NB4 (cell line): ENCODE measurements around the gene DLG2.

ENCODE experiments used
- POLR2A ChIP-seq: IDR thresholded peaks from 2 replicates; pipeline ENCODE4 v1.6.1; 2011; ENCODE audit warnings: mild to moderate bottlenecking; ENCODE audit not compliant: insufficient read length; ENCODE audit errors: extremely low read depth
- TF ChIP-seq, protein P1 (sequence below): IDR thresholded peaks from one replicate; pipeline ENCODE4 v1.5.1; 2012; ENCODE audit warnings: low read depth, low read length

DNA sequence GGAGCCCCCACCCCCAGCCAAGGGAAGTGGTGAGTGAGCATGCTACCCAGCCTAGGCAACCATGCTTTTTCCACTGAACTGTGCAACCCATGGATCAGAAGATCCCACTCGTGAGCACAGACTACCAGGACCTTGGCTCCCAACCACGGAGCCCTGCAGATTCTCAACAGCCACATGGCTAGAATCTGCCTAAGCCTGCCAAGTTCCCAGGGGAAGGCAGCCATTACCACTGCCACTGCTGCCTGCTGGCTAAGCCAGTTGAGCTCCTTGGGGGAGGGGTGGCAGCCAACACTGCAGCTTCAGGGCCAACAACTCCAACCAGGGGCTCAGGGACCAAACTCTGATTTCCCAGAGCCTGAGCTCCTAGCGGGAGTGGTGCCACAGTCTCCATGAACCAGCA, 195.8 kb downstream of the DLG2 start:
- TF ChIP-seq, protein P1, sequence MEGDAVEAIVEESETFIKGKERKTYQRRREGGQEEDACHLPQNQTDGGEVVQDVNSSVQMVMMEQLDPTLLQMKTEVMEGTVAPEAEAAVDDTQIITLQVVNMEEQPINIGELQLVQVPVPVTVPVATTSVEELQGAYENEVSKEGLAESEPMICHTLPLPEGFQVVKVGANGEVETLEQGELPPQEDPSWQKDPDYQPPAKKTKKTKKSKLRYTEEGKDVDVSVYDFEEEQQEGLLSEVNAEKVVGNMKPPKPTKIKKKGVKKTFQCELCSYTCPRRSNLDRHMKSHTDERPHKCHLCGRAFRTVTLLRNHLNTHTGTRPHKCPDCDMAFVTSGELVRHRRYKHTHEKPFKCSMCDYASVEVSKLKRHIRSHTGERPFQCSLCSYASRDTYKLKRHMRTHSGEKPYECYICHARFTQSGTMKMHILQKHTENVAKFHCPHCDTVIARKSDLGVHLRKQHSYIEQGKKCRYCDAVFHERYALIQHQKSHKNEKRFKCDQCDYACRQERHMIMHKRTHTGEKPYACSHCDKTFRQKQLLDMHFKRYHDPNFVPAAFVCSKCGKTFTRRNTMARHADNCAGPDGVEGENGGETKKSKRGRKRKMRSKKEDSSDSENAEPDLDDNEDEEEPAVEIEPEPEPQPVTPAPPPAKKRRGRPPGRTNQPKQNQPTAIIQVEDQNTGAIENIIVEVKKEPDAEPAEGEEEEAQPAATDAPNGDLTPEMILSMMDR = no peak
- no peak for TF ChIP-seq POLR2A
